NCI-H460 (cell line): Measurements from ENCODE around the gene LCN12. TPM values are rescaled to one million over a fixed set of nuclear protein-coding genes. Genes with fewer than 3 reads are reported as not detected.

ENCODE experiments used
- DNase-seq: peaks from one replicate; pipeline ENCODE4 v3.0.0-alpha.2; 2016; ENCODE audit warnings: low read depth; ENCODE audit errors: extremely low read depth
- total RNA-seq: library from RNA; depleted of rRNA; stranded (reverse); fragments of >200 nt; shearing (Covaris generic); gene quantifications from 2 replicates; pipeline ENCODE4 v1.2.3, GENCODE V29; 2014

LCN12 gene
- total RNA-seq, 1 experiment from 2014 or later, result 1.5 TPM

DNA sequence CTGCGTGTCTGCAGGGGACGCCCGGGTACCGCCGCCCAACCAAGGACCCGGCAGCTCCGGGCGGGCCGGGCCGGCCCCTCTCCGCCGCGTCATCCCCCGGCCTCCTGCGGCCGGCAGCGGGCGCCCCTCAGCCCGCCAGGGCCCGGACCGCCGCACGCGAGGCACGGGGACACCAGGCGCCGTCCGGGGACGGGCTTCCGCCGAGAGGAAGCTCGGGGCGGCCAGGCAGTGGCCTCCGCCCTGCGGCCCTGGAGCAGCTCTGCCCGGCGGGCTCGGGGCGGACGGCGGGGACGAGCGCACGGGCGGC lies 7.9 kb upstream of the LCN12 start:
- DNase-seq, result peak; percentile 27

DNA sequence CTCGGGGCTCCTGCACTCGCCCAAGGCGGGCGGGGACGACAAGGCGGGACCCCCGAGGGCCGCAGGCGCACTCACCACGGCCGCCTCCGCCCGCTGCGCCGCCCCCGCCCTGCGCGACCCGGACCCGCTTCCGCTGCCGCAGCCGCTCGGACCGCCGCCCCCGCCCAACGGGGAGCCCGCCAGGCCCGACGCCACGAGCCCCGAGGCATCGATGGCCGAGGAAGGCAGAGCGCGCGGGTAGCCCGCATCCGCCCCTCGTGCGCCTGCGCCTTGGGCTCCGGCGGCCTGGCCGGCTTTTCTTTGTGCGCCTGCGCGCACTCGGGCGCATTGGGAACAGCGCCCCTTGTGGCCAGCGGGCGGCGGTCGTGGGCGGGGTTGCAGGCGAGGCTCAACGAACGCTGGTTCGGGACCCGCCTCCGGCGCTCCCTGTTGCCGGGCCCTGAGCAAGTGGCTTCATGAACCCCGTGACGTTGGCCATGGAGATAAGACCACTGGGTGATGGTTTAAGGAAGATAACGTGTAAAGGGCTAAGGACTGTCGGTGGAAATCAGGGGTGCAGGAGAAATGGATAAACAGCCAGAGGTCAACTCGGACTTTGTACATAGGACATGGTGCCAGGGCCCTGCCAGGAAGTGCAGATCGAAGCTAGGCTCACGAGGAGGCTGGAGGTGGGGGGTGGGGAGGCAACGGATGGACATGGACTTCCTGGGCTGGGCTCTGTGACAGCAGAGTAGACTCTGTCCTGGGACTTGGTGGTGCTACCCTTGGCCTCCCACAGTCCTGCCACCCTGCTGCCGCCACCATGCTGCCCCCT lies 7.3 kb upstream of the LCN12 start, which contains the start of the genes C8G and FBXW5:
TSS of gene C8G (plus strand) at position 725 of the 814 bp plus-strand sequence. CDS start at position 803, 78 bp downstream.
TSS of gene FBXW5 (minus strand) at position 220 of the 814 bp plus-strand sequence. CDS start 655 bp downstream, outside the sequence.
- DNase-seq, result peak; percentile 94

DNA sequence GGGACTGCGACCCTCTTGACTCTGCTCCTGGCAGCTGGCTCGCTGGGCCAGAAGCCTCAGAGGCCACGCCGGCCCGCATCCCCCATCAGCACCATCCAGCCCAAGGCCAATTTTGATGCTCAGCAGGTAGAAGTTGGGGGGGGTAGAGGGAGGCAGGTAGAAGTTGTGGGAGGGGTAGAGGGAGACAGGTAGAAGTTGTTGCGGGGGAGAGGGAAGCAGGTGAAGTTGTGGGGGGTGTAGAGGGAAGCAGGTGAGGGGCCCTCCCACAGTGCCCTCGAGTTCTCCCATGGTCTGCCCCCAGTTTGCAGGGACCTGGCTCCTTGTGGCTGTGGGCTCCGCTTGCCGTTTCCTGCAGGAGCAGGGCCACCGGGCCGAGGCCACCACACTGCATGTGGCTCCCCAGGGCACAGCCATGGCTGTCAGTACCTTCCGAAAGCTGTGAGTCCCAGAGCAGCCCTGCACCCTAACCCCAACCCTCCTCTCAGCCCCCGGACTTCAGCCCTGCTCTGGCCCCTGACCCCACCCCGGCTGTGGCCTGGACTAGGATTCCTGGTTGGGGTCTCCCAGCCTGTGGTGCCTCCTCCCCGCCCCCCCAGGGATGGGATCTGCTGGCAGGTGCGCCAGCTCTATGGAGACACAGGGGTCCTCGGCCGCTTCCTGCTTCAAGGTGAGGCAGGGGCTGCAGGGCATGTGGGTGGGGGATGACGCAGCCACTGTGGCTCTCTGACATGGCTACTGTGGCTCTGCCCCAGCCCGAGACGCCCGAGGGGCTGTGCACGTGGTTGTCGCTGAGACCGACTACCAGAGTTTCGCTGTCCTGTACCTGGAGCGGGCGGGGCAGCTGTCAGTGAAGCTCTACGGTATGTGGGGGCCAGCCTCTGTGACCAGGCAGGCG lies 6.5 kb upstream of the LCN12 start:
- DNase-seq, result no peak

- no peak for DNase-seq
Observed at GRCh38 chr9:136946228-136947027, 5.6 kb upstream of the LCN12 start.

DNA sequence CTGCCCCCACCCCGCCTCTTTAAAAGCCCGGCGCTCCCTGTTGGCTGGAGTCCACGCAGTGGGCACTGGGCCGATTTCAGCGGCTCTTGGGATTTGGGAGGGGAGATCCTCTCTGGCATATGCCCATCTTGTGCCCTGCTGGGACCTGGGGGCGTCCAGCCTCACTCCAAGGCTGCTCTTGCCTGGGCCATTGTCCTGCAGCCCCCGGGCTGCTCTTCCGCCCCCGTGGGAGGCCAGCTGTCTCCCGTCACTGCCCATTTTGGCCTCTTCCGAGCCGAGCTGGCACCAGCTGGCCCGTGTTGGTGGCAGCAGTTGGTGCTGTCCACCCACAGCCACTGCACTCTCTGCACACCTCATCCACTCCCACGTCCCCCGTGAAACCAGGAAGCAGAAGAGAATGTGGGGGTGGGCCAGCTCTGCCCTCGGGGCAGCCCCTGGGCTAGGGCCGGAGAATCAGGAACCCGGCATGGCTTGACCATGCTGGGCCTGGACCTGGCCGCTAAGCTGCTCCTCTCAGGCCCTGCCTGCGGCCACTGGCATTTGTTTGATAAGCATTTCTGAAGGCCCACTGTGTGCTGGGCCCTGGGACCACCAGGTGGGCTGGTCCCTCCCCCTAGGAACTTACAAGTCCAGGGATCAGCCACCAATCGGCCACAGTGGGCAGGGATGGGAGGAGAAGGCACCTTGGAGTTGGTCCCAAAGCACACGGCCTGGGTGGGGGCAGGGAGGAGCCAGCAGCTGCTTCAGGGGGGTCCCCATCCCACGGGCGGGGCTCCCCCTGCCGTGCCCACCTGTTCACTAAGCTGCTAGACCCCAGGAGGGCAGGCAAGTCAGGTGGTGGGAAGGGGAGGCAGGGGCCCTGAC lies 4.8 kb upstream of the LCN12 start:
- no peak for DNase-seq

GRCh38 chr9:136947955-136948510 lies 4.0 kb upstream of the LCN12 start:
- DNase-seq, result peak; percentile 53

DNA sequence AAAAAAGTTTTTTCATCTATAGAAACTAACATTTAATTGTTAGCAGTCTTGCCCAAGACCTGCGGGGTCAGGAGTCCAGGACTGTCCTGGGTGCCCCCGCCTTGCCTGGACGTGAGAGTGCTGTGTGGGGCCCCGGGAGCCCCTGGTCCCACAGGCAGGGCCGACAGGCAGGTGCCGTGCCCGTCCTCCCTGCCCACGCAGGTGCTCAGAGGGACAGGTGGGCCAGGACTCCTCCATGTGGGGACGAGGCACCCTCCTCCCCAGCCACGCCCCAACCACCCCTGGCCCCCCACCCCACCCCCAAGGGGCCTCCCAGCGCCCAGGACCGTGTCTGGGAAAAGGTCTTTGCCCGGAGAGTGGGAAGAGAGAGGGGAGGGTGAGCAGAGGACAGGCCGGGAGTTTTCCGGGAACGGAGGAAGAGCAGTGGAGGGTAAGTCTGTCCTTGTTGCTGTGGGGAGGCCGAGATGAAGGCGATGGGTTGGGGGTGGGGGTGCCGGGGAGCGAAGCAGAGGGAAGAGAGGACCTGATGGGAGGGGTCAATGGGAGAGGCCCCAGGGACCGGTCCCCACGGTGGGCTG lies 2.7 kb upstream of the LCN12 start:
- no peak for DNase-seq

- DNase-seq, result peak; percentile 90
Observed at GRCh38 chr9:136949817-136950655, 2.0 kb upstream of the LCN12 start.

- no peak for DNase-seq
Observed at GRCh38 chr9:136950656-136951276, 1.3 kb upstream of the LCN12 start.

GRCh38 chr9:136952321-136952850 lies 313 bp downstream of the LCN12 start:
- DNase-seq, result no peak

DNA sequence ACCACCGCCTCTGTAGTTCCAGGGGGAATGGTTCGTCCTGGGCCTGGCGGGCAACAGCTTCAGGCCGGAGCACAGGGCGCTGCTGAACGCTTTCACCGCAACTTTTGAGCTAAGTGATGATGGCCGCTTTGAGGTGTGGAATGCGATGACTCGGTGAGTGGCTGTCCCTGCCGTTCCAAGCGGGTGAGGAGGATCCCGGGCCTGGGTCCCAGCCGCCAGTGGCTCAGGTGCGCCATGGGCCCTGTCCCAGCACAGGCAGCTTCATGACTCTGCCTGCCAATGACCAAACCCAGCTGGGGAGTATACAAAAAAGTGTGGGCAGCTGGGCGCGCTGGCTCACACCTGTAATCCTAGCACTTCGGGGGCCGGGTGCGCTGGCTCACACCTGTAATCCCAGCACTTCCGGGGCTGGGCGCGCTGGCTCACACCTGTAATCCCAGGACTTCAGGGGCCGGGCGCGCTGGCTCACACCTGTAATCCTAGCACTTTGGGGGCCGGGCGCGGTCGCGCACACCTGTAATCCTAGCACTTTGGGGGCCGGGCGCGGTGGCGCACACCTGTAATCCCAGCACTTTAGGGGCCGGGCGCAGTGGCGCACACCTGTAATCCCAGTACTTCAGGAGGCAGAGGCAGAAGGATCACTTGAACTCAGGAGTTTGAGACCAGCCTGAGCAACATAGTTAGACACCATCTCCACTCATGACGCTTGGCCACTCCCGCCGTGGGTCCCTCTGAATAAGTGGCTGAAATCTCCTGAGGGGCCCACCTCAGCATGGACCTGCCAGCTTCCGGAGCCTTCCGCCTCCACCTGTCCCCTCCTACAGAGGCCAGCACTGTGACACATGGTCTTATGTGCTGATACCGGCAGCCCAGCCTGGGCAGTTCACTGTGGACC lies 1.1 kb downstream of the LCN12 start:
- DNase-seq, result no peak

DNA sequence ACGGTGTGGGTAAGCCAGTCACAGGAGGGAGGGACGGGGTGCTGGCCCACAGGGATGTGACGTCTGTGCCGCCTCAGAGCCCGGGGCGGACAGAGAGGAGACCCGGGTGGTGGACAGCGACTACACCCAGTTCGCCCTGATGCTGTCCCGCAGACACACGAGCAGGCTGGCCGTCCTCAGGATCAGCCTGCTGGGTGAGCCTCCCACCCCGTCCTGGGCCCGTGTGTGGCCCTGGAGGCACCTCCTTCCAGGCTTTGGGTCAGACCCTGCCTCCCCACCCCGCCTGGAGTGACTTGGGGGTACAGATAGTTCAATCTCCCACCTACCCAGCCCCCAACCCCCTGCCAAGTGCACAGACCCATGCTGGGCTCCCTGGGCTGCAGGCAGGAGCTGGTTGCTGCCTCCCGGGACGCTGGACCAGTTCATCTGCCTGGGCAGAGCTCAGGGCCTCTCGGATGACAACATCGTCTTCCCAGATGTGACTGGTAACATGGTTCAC lies 1.7 kb downstream of the LCN12 start:
- no peak for DNase-seq

- no peak for DNase-seq
Observed at GRCh38 chr9:136954270-136955083, 2.4 kb downstream of the LCN12 start.

DNA sequence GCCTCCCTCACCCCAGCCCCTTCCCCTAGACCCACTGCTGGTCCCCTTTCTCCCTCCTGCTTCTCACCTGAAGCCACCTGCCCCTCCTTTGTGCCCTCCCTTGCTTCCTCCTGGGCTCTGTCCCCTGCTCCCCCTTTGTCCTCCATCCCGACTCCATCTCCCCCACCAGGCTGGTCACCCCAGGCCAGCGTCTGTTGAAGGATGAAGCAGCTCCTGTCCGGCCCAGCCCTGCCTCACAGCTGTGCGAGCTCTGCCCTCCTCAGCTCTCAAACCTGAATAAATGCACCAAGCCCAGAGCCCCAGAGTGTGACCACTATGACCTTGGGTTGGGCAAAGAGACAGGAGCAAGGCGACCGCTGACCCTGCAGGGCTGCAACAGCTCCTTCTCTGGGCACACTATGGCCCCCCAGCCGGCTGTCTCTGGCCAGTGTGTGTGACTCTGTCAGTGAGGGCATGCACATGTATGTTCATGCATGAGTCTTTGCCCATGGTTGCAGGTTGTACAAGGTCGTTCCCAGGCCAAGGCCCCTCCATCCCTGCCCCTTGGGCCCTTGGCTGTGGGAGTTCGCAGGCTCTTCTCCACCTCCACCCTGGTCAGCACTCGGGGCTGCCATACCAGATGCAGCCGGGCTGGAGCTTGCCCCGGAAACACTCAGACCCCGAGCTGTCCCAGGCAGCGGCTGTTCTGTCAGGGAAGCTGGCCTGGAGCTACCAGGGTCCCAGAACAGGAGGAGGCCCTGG lies 3.3 kb downstream of the LCN12 start:
- DNase-seq, result no peak

GRCh38 chr9:136955943-136956335 lies 3.9 kb downstream of the LCN12 start:
- DNase-seq, result no peak
